WTC11 (cell line): ENCODE measurements around the gene NFX1. TPM values are rescaled to one million over a fixed set of nuclear protein-coding genes. Genes with fewer than 3 reads are reported as not detected.

Source experiments
- ATAC-seq: fragments of 200-7000 bp; cut with Tn5 transposase; 2 replicates; pipeline ENCODE4 v1.10.0; 2021; ENCODE audit warnings: mild to moderate bottlenecking, moderate library complexity
- CTCF ChIA-PET: fragments of 300-600 bp; sonication (Branson Sonifier 250); formaldehyde crosslinking; loops from one replicate; lab custom pipeline; 2021; ENCODE audit warnings: antibody characterized with exemption; lab: Charles Lee
- POLR2A ChIA-PET: fragments of 350-600 bp; sonication (Branson Sonifier 250); formaldehyde crosslinking; loops from one replicate; lab custom pipeline; 2021; ENCODE audit warnings: antibody characterized with exemption; lab: Charles Lee
- DNase-seq: peaks from one replicate; pipeline ENCODE4 v3.0.0; 2021; ENCODE audit warnings: low spot score
- H3K27ac Mint-ChIP-seq: 2 replicates; pipeline ENCODE4 v1.8.0; 2021; ENCODE audit warnings: mixed read lengths
- H3K27me3 Mint-ChIP-seq: 2 replicates; pipeline ENCODE4 v1.8.0; 2021; ENCODE audit warnings: low read depth, mild to moderate bottlenecking, moderate library complexity, mixed read lengths
- H3K36me3 Mint-ChIP-seq: 2 replicates; pipeline ENCODE4 v1.8.0; 2021; ENCODE audit warnings: mixed read lengths
- H3K4me1 Mint-ChIP-seq: 2 replicates; pipeline ENCODE4 v1.8.0; 2022; ENCODE audit warnings: mixed read lengths
- H3K4me3 Mint-ChIP-seq: 2 replicates; pipeline ENCODE4 v1.8.0; 2021; ENCODE audit warnings: mild to moderate bottlenecking, moderate library complexity, mixed read lengths
- H3K9me3 Mint-ChIP-seq: 2 replicates; pipeline ENCODE4 v1.8.0; 2021; ENCODE audit warnings: mixed read lengths
- AFF4 ChIP-seq: sonication (generic); formaldehyde crosslinking; IDR thresholded peaks from 2 replicates; pipeline ENCODE4 v1.8.1; 2023; ENCODE audit warnings: mild to moderate bottlenecking, missing genetic modification reagents, borderline replicate concordance
- AR ChIP-seq: fragments of 250-450 bp; sonication (Bioruptor Pico); IDR thresholded peaks from 2 replicates; pipeline ENCODE4 v1.9.0; 2021; ENCODE audit warnings: mild to moderate bottlenecking
- CREB1 ChIP-seq: sonication (generic); formaldehyde crosslinking; IDR thresholded peaks from 2 replicates; pipeline ENCODE4 v1.8.0; 2023; ENCODE audit warnings: mild to moderate bottlenecking, missing genetic modification reagents
- CTCF ChIP-seq: fragments of 200-600 bp; IDR thresholded peaks from 2 replicates; pipeline ENCODE4 v1.8.0; 2022; ENCODE audit warnings: antibody characterized with exemption
- E2F1 ChIP-seq: sonication (generic); formaldehyde crosslinking; IDR thresholded peaks from 2 replicates; pipeline ENCODE4 v1.8.0; 2022; ENCODE audit warnings: mild to moderate bottlenecking, missing genetic modification reagents
- FOXK1 ChIP-seq: sonication (generic); formaldehyde crosslinking; IDR thresholded peaks from 2 replicates; pipeline ENCODE4 v1.8.0; 2022; ENCODE audit warnings: mild to moderate bottlenecking, moderate library complexity, missing genetic modification reagents
- GABPB1 ChIP-seq: sonication (generic); formaldehyde crosslinking; IDR thresholded peaks from 2 replicates; pipeline ENCODE4 v1.8.1; 2023; ENCODE audit warnings: mild to moderate bottlenecking, missing genetic modification reagents
- GRHL2 ChIP-seq: fragments of 250-450 bp; sonication (Bioruptor Pico); IDR thresholded peaks from 2 replicates; pipeline ENCODE4 v1.8.0; 2022; ENCODE audit warnings: mild to moderate bottlenecking, moderate library complexity; ENCODE audit not compliant: insufficient replicate concordance, severe bottlenecking
- IRF2 ChIP-seq: sonication (generic); formaldehyde crosslinking; IDR thresholded peaks from 2 replicates; pipeline ENCODE4 v1.8.0; 2022; ENCODE audit warnings: low read depth, missing genetic modification reagents, borderline replicate concordance
- JAZF1 ChIP-seq: fragments of 250-450 bp; sonication (Bioruptor Pico); IDR thresholded peaks from 2 replicates; pipeline ENCODE4 v1.9.0; 2021; ENCODE audit warnings: moderate library complexity, mild to moderate bottlenecking, inconsistent platforms
- JUN ChIP-seq: sonication (generic); formaldehyde crosslinking; IDR thresholded peaks from 2 replicates; pipeline ENCODE4 v1.8.0; 2023; ENCODE audit warnings: mild to moderate bottlenecking, missing genetic modification reagents
- NR2C2 ChIP-seq: sonication (generic); formaldehyde crosslinking; IDR thresholded peaks from 2 replicates; pipeline ENCODE4 v1.8.0; 2022; ENCODE audit warnings: mild to moderate bottlenecking, missing genetic modification reagents
- RORB ChIP-seq: fragments of 250-450 bp; sonication (Bioruptor Pico); IDR thresholded peaks from 2 replicates; pipeline ENCODE4 v1.9.0; 2021; ENCODE audit warnings: mild to moderate bottlenecking
- SP1 ChIP-seq: sonication (generic); formaldehyde crosslinking; conservative IDR thresholded peaks from 2 replicates; pipeline ENCODE4 v1.8.1; 2022; ENCODE audit warnings: missing genetic modification reagents
- TP53 ChIP-seq: sonication (generic); formaldehyde crosslinking; IDR thresholded peaks from 2 replicates; pipeline ENCODE4 v1.8.1; 2023; ENCODE audit warnings: mild to moderate bottlenecking, missing genetic modification reagents
- ZBTB43 ChIP-seq: sonication (generic); formaldehyde crosslinking; IDR thresholded peaks from 2 replicates; pipeline ENCODE4 v1.8.1; 2023; ENCODE audit warnings: mild to moderate bottlenecking, missing genetic modification reagents
- ZNF138 ChIP-seq: sonication (generic); formaldehyde crosslinking; conservative IDR thresholded peaks from 2 replicates; pipeline ENCODE4 v1.8.1; 2022; ENCODE audit warnings: mild to moderate bottlenecking, moderate library complexity, missing genetic modification reagents
- ZNF317 ChIP-seq: sonication (generic); formaldehyde crosslinking; IDR thresholded peaks from 2 replicates; pipeline ENCODE4 v1.8.1; 2023; ENCODE audit warnings: low read depth, mild to moderate bottlenecking, moderate library complexity, missing genetic modification reagents, borderline replicate concordance
- ZNF396 ChIP-seq: fragments of 250-450 bp; sonication (Bioruptor Pico); IDR thresholded peaks from 2 replicates; pipeline ENCODE4 v1.8.0; 2021; ENCODE audit warnings: mild to moderate bottlenecking, moderate library complexity, borderline replicate concordance
- ZNF532 ChIP-seq: fragments of 250-450 bp; sonication (Bioruptor Pico); IDR thresholded peaks from 2 replicates; pipeline ENCODE4 v1.9.0; 2021; ENCODE audit warnings: mild to moderate bottlenecking, borderline replicate concordance
- total RNA-seq: library from RNA; stranded (reverse); gene quantifications from 3 replicates; pipeline ENCODE4 v1.2.3, GENCODE V29; 2021

The NFX1 gene
- total RNA-seq, 1 experiment from 2014 or later = 30.9 TPM

- DNase-seq = no peak
- no peaks in the 10 kb centered on the region for H3K9me3 Mint-ChIP-seq
- POLR2A ChIA-PET = interaction anchor here (0.6 kb wide), 1 partner anchor 46 kb away, joined by 5 read pairs; the partner anchor contains the start of gene NFX1
- no peaks in the 10 kb centered on the region for H3K4me1 Mint-ChIP-seq
- CTCF ChIA-PET = no interaction called here
- no peak overlapping the region for H3K27ac Mint-ChIP-seq
- no peaks in the 10 kb centered on the region for H3K27me3 Mint-ChIP-seq
- H3K36me3 Mint-ChIP-seq = no peaks in the 10 kb centered on the region
- no peak overlapping the region for H3K4me3 Mint-ChIP-seq
- no peak for ATAC-seq
- no peak for TF ChIP-seq TP53 (CRISPR knock-in tag)
- peak; percentile 51; the same call in 1 of the 2 replicates for TF ChIP-seq GABPB1 (CRISPR knock-in tag)
Measured at GRCh38 chr9:33244137-33244784, 46.1 kb upstream of the NFX1 start.

GRCh38 chr9:33245341-33245740 lies 45.0 kb upstream of the NFX1 start:
- H3K27me3 Mint-ChIP-seq = no peaks in the 10 kb centered on the region
- TF ChIP-seq JAZF1 (CRISPR knock-in tag) = no peak
- TF ChIP-seq SP1 = no peak
- no peak for TF ChIP-seq GRHL2
- no peak for TF ChIP-seq AFF4 (CRISPR knock-in tag)
- TF ChIP-seq ZNF317 = no peak
- TF ChIP-seq IRF2 (CRISPR knock-in tag) = no peak
- TF ChIP-seq AR (CRISPR knock-in tag) = no peak
- TF ChIP-seq ZNF532 (CRISPR knock-in tag) = no peak
- no peak for TF ChIP-seq ZNF138 (CRISPR knock-in tag)
- no peak for TF ChIP-seq RORB
- TF ChIP-seq FOXK1 (CRISPR knock-in tag) = no peak
- no peak for TF ChIP-seq JUN (CRISPR knock-in tag)
- no peak for TF ChIP-seq E2F1 (CRISPR knock-in tag)
- no peak for TF ChIP-seq ZNF396 (CRISPR knock-in tag)
- no peak for TF ChIP-seq CTCF
- no peak for TF ChIP-seq CREB1 (CRISPR knock-in tag)
- no peak for TF ChIP-seq ZBTB43
- TF ChIP-seq NR2C2 (CRISPR knock-in tag) = no peak
- no peak overlapping the region for H3K27ac Mint-ChIP-seq
- no peaks in the 10 kb centered on the region for H3K9me3 Mint-ChIP-seq
- ChIA-PET POLR2A (no interaction called here), CTCF (no interaction called here)
- no peaks in the 10 kb centered on the region for H3K4me1 Mint-ChIP-seq
- DNase-seq = no peak
- ATAC-seq = no peak
- no peaks in the 10 kb centered on the region for H3K36me3 Mint-ChIP-seq
- H3K4me3 Mint-ChIP-seq = no peak overlapping the region
